Activated CD8-positive, alpha-beta T cell treated with anti-CD3 and anti-CD28 coated beads for 36 hours (primary cell): Measurements from ENCODE around the gene PLA2G4E. TPM values are rescaled to one million over a fixed set of nuclear protein-coding genes. Genes with fewer than 3 reads are reported as not detected.

Source experiments
- ATAC-seq: fragments of 200-7000 bp; cut with Tn5 transposase; one replicate; pipeline ENCODE4 v1.10.0; 2021; ENCODE audit warnings: mild to moderate bottlenecking, moderate library complexity
- CTCF ChIA-PET: fragments of 350-600 bp; sonication (Branson Sonifier 250); formaldehyde crosslinking; loops from one replicate; lab custom pipeline; 2021; ENCODE audit warnings: antibody characterized with exemption; lab: Charles Lee
- POLR2A ChIA-PET: fragments of 350-600 bp; sonication (Branson Sonifier 250); formaldehyde crosslinking; loops from one replicate; lab custom pipeline; 2021; ENCODE audit warnings: antibody characterized with exemption; lab: Charles Lee
- DNase-seq: peaks from one replicate; pipeline ENCODE4 v3.0.0-alpha.2; 2020
- H3K27ac Mint-ChIP-seq: one replicate; pipeline ENCODE4 v1.8.0; 2021; ENCODE audit warnings: mild to moderate bottlenecking, mixed read lengths
- H3K27me3 Mint-ChIP-seq: one replicate; pipeline ENCODE4 v1.8.0; 2021; ENCODE audit warnings: mixed read lengths
- H3K36me3 Mint-ChIP-seq: one replicate; pipeline ENCODE4 v1.8.0; 2021; ENCODE audit warnings: low read depth, mixed read lengths
- H3K4me1 Mint-ChIP-seq: one replicate; pipeline ENCODE4 v1.8.0; 2021; ENCODE audit warnings: low read depth, mixed read lengths
- H3K4me3 Mint-ChIP-seq: one replicate; pipeline ENCODE4 v1.8.0; 2021; ENCODE audit warnings: mild to moderate bottlenecking, moderate library complexity, mixed read lengths
- H3K9me3 Mint-ChIP-seq: one replicate; pipeline ENCODE4 v1.8.0; 2021; ENCODE audit warnings: mixed read lengths
- CTCF ChIP-seq: fragments of 200-600 bp; IDR thresholded peaks from one replicate; pipeline ENCODE4 v1.8.0; 2022; ENCODE audit warnings: antibody characterized with exemption, mild to moderate bottlenecking
- intact Hi-C: fragments of 100-400 bp; cut with micrococcal nuclease; formaldehyde crosslinking; loops from one replicate; pipeline ENCODE4 v1.10.0; 2022
- total RNA-seq, 2 experiments: library from RNA; stranded (reverse); gene quantifications; one replicate each; pipeline ENCODE4 v1.2.3, GENCODE V29; 2021

Gene PLA2G4E
- total RNA-seq, 2 experiments from 2014 or later = not detected

DNA sequence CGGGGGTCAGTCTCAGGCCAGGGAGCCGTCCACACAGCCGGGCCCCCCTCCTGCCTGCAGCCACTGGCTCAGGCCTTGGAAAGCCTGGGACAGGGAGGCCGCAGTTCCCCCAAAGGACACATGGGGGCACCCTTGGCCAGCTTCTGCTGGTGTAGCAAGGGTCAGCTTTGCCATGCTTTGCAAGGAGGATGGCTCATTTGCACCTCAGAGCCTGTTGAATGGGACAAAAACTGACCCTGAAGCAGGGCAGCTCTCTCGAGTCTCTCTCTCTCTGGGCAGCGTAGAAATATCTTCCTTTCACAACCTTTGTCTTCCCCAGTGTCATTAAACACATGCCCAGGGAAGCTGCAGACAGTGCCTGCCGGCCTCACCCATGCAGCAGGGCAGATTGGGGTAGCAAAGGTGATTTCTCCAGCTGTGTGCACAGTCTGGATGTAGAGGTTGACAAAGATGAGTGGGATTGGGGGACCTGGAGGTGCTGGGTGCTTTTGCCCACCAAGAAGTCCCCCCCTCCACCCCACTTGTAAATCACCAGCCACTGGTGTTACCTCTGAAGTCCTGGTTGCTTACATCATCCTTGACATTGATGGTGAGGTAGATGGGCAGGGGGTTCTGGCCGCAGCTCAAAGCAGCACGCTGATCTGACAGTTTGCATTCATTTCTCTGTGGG, 31.1 kb downstream of the PLA2G4E start:
- no peaks in the 10 kb centered on the region for H3K9me3 Mint-ChIP-seq
- ChIA-PET POLR2A (interaction anchor here (0.8 to 1.1 kb wide), 2 partner anchors 67 to 97 kb away, joined by 3 to 4 read pairs; no protein-coding TSS in a partner anchor), CTCF (interaction anchor here (0.6 to 8.9 kb wide), 35 partner anchors 9 to 149 kb away, joined by 3 to 97 read pairs (median 4); partner anchors contain the start of genes EHD4 and PLA2G4D)
- no peak overlapping the region for H3K27ac Mint-ChIP-seq
- intact Hi-C loops = loop anchor here (1.0 to 10.0 kb wide), 2 partner anchors 70 to 145 kb away; no protein-coding TSS in a partner anchor
- no peaks in the 10 kb centered on the region for H3K4me1 Mint-ChIP-seq
- no peaks in the 10 kb centered on the region for H3K36me3 Mint-ChIP-seq
- peak; percentile 99 for ATAC-seq
- TF ChIP-seq CTCF = peak; percentile 96
- H3K4me3 Mint-ChIP-seq = no peak overlapping the region
- peaks cover 3% of the 10 kb centered on the region for H3K27me3 Mint-ChIP-seq
- peak; percentile 90 for DNase-seq

DNA sequence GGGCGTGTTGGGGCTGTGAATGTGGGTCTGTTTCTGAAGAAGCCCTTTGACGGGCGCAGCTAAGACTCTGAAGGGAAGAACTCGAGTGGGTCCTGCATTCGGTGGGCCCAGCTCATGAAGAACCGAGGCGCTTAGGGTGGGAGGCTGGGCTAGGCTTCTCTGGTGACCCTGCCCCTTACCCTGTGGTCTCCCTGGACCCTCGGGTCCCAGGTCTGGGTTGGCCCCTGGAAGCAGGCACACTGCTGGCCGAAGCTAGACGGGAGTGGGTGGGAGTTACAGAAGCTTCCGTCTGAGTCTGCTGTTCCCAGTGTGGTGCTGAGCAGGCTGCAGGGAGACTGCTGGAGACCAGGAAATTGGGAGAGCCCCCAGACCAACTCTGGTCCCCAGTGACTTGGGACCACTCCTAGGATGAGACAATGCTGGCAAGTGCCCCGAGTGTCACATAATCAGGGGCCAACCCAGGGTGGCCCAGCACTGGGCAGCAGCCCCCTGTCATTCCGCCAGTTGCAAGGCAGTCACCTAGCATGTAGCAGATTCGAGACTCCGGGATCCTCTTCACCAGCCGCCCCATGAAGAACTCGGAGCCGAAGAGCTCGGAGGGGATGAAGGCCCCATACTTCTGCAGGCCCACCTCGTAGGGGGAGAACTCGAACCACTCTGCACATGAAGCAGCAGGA, 31.8 kb downstream of the PLA2G4E start:
- POLR2A ChIA-PET = interaction anchor here (0.9 to 1.1 kb wide), 2 partner anchors 10 to 67 kb away, joined by 3 to 4 read pairs; no protein-coding TSS in a partner anchor
- Mint-ChIP-seq H3K36me3 (no peaks in the 10 kb centered on the region), H3K4me3 (no peak overlapping the region), H3K9me3 (no peaks in the 10 kb centered on the region), H3K27me3 (peaks cover 3% of the 10 kb centered on the region), H3K27ac (no peak overlapping the region), H3K4me1 (no peaks in the 10 kb centered on the region)
- DNase-seq = no peak
- intact Hi-C loops = no loop called here
- TF ChIP-seq CTCF = no peak
- CTCF ChIA-PET = interaction anchor here (0.7 to 8.9 kb wide), 25 partner anchors 9 to 150 kb away, joined by 3 to 97 read pairs (median 4); partner anchors contain the start of genes EHD4 and PLA2G4D
- ATAC-seq = no peak

GRCh38 chr15:41987925-41988275, 32.9 kb downstream of the PLA2G4E start:
- ATAC-seq (no peak), DNase-seq (no peak)
- Mint-ChIP-seq H3K27ac (no peak overlapping the region), H3K9me3 (no peaks in the 10 kb centered on the region), H3K4me1 (no peaks in the 10 kb centered on the region), H3K27me3 (peaks cover 3% of the 10 kb centered on the region), H3K4me3 (no peak overlapping the region), H3K36me3 (no peaks in the 10 kb centered on the region)
- ChIA-PET CTCF (interaction anchor here (3.9 to 8.9 kb wide), 3 partner anchors 67 to 96 kb away, joined by 59 to 97 read pairs (median 74); no protein-coding TSS in a partner anchor), POLR2A (interaction anchor here (0.9 kb wide), 1 partner anchor 9 kb away, joined by 3 read pairs; no protein-coding TSS in a partner anchor)
- no peak for TF ChIP-seq CTCF
- intact Hi-C loops = no loop called here

- Mint-ChIP-seq H3K27me3 (peaks cover 3% of the 10 kb centered on the region), H3K4me1 (no peaks in the 10 kb centered on the region), H3K27ac (no peak overlapping the region), H3K36me3 (no peaks in the 10 kb centered on the region), H3K9me3 (no peaks in the 10 kb centered on the region), H3K4me3 (no peak overlapping the region)
- no peak for DNase-seq
- CTCF ChIA-PET = interaction anchor here (0.6 to 8.9 kb wide), 5 partner anchors 67 to 99 kb away, joined by 3 to 97 read pairs (median 59); no protein-coding TSS in a partner anchor
- POLR2A ChIA-PET = no interaction called here
- ATAC-seq = no peak
- intact Hi-C loops = no loop called here
- TF ChIP-seq CTCF = no peak
Measured at GRCh38 chr15:41987246-41987924, 33.5 kb downstream of the PLA2G4E start.
